ENCODE measurements around the gene MRPS2. TPM values are rescaled to one million over a fixed set of nuclear protein-coding genes. Genes with fewer than 3 reads are reported as not detected.
"Not testable (repeated sequence)": the region's sequence is repeated elsewhere in the genome, so short reads cannot be mapped to it uniquely, and the experiment has no call there.

MRPS2 gene
- total RNA-seq, 1 donor from 2014 or later: 66.4 TPM

DNA sequence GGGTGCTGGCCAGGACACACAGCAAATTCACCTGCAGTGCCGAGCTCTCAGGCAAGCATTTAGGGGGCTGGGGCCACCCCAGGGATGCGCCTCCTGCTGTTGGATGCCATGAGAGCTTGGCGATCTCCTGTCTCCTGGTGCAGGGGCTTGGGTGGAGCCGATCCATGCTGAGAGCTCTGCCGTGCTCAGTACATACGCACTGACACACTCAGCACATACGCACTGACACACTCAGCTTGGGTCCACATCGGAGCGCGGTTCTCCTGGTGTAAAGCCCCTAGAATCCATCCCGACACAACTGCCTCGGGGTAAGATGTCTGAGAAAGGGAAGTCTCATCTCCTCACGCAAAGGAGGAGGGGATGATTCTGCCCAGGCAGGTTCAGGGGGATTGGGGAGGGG, 35.1 kb downstream of the MRPS2 start:
- peaks cover 19% of the 10 kb centered on the region for H3K27me3 Mint-ChIP-seq
- intact Hi-C loops (cut with micrococcal nuclease); H3K9me3 Mint-ChIP-seq; H3K36me3 Mint-ChIP-seq (ENCODE audit: low read depth); H3K27ac Mint-ChIP-seq; H3K4me1 Mint-ChIP-seq; H3K4me3 Mint-ChIP-seq; DNase-seq: not testable (repeated sequence)

DNA sequence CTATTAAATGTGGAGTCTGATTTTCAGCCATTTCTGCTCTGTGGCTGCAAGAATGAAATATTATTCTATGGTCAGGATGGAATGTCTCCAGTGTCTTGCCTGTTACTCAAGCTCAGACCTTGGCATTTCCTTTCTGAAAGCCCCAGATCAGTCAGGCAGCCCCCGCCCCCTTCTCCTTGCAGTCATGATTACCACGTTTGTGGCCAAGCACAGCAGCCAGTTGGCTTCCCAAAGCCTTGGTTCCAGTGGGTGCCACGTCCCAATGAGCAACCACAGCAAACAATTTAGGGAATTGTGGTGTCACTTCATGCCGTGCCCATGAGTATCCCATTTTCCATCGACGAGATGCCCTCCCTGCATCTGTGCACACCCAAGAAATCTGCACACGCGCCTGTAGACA, 35.7 kb downstream of the MRPS2 start:
- Mint-ChIP-seq H3K27ac (no peak overlapping the region), H3K36me3 (ENCODE audit: low read depth) (no peaks in the 10 kb centered on the region), H3K27me3 (peaks cover 19% of the 10 kb centered on the region), H3K4me3 (no peak overlapping the region), H3K9me3 (no peaks in the 10 kb centered on the region), H3K4me1 (no peaks in the 10 kb centered on the region)
- DNase-seq: no peak
- intact Hi-C loops (cut with micrococcal nuclease): no loop called here

DNA sequence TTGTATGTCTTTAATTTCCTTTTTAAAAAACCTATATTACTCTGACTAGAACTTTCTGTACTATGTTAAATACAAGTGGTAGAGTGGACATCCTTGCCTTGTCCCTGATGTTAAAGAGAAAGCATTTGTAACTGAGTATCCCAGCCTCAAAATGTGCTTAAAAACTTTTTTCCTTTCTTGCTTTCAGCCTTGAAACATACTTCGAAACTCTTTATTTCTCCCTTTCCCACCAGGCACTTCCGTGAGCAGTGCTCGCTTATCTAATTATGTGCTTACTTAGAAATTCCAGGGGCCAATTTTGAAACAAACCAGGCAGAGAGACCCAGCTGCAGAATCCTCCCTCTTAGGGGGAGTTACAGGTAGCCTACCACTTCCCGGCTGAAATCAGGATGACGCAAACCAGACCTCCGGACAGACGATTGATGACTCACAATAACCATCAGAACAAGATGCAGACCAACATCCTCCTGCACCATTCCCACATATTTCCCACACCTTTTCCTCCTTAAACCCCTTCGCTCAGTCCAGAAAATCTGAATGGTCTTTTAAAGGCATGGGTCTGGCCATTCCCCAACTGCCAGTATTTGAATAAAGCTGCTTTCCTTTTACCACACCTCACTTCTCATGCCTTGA, 42.9 kb downstream of the MRPS2 start:
- H3K4me3 Mint-ChIP-seq; intact Hi-C loops (cut with micrococcal nuclease); DNase-seq; H3K9me3 Mint-ChIP-seq; H3K4me1 Mint-ChIP-seq; H3K36me3 Mint-ChIP-seq (ENCODE audit: low read depth); H3K27ac Mint-ChIP-seq: not testable (repeated sequence)
- H3K27me3 Mint-ChIP-seq: peaks cover 13% of the 10 kb centered on the region

DNA sequence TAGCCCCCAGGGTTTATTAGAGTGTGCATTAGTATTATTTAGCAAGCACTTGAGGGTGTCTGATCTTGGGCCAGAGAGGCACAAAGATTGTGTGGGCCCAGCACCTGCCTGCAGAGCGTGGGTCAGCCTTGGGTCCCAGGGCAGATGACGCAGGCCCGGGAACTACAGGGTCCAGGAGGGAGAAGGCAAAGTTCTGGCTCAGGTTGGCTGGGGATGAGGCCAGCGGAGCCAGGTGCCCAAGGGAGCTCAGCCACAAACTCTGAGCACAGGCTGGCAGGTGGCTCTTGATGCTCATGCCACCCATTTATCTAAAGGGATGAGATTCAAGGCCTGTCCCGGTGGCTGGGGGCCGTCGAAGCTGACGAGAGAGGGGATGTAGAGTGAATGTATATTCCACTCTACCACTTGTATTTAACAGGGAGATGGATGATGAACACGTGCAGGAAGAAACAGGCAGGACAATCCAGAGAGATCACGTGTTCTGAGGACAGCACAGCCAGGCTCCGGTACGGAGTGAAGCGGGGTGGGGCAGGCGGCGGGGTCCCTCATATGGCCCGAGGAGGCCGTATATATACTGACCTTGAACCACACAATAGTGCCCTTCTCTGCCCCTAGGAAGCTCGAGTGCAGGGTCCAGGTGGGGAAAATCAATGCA, 44.6 kb downstream of the MRPS2 start:
- no peaks in the 10 kb centered on the region for H3K9me3 Mint-ChIP-seq
- H3K27me3 Mint-ChIP-seq: peaks cover 10% of the 10 kb centered on the region
- intact Hi-C loops (cut with micrococcal nuclease): no loop called here
- H3K36me3 Mint-ChIP-seq (ENCODE audit: low read depth): no peaks in the 10 kb centered on the region
- H3K4me3 Mint-ChIP-seq: no peak overlapping the region
- no peak overlapping the region for H3K27ac Mint-ChIP-seq
- no peak for DNase-seq
- H3K4me1 Mint-ChIP-seq: no peaks in the 10 kb centered on the region

- not testable (repeated sequence) for DNase-seq
Observed at GRCh38 chr9:135545646-135546176, 45.2 kb downstream of the MRPS2 start, which contains the start of gene OBP2A. Gene OBP2A (plus strand): TSS chr9:135546126. CDS start chr9:135546181, 55 bp downstream.

DNA sequence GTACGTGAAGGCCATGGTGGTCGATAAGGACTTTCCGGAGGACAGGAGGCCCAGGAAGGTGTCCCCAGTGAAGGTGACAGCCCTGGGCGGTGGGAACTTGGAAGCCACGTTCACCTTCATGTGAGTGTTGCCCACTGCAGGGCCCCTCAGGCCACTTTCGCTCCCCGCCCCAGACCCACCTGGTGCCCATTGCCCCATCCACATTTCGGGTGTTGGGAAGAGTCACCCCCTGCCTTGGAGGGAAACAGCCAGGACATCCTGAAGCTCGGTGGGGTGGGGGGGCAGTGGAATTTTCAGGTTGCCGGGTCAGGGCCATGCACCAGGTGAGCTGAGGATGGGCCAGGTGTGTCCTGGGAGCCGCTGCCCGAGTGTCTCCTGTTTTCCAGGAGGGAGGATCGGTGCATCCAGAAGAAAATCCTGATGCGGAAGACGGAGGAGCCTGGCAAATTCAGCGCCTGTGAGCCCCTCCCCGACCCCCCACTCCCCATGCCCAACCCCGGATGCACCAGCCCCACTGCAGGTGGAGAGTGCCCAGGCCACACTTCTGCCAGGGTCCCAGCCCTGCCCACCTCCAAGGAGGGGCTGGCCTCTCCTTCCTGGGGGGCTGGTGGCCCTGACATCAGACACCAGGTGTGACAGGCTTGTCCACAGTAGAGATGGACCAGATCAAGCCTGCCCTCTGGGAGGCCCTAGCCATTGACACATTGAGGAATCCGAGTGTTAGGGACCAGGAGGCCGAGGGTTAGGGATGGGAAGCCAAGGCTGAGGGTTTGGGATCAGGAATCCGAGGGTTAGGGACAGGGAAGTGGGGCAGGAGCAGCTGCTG, 46.5 kb downstream of the MRPS2 start:
- DNase-seq; H3K27ac Mint-ChIP-seq; H3K36me3 Mint-ChIP-seq (ENCODE audit: low read depth); H3K4me3 Mint-ChIP-seq; intact Hi-C loops (cut with micrococcal nuclease); H3K4me1 Mint-ChIP-seq; H3K9me3 Mint-ChIP-seq: not testable (repeated sequence)
- peaks cover 10% of the 10 kb centered on the region for H3K27me3 Mint-ChIP-seq

More at GRCh38 chr9:135545646-135546176, 45.2 kb downstream of the MRPS2 start, which contains the start of gene OBP2A:
- intact Hi-C loops (cut with micrococcal nuclease); H3K4me1 Mint-ChIP-seq; H3K27ac Mint-ChIP-seq; H3K36me3 Mint-ChIP-seq (ENCODE audit: low read depth); H3K9me3 Mint-ChIP-seq; H3K4me3 Mint-ChIP-seq: not testable (repeated sequence)
- H3K27me3 Mint-ChIP-seq: peaks cover 10% of the 10 kb centered on the region

DNA sequence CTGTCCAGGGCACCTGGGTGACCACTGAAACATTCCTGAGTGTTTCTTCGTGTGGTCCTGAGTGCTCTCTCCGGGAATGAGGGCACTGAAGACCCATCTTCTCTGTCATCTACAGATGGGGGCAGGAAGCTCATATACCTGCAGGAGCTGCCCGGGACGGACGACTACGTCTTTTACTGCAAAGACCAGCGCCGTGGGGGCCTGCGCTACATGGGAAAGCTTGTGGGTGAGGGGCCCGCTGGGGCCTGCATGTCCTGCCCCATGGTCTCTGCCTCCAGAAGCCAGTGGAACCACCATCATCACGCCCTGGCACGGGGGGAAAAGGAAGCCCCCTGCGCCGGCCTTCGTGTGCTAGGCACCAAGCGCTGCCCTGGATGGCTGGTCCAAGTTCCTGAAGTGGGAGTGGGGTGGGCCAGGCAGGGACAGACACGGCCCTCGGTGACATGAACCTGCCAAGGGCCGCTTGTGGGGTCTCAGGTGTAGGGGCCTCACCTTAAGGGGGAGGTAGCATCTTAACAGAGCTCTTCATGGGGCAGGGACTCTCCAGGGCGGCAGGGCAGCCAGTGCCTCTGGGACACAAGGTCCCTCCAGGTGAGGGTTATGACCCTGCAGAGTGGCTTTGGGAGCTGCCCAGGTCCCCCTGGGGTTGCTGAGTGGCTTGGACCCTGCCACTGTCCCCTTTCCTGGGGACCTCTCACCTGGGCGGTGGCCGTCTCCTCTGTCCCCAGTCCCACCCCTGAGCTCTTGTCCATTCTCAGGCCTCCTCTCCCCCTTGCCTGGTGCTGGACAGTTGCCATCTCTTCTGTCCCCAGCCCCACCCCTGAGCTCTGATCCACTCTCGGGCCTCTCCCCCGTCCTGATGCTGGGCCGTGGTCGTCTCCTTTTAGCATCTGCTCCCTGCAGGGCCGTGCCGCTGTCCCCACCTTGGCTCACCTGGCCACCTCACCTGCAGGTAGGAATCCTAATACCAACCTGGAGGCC, 47.6 kb downstream of the MRPS2 start:
- Mint-ChIP-seq H3K27ac (no peak overlapping the region), H3K27me3 (peaks cover 4% of the 10 kb centered on the region), H3K9me3 (no peaks in the 10 kb centered on the region), H3K36me3 (ENCODE audit: low read depth) (no peaks in the 10 kb centered on the region), H3K4me1 (no peaks in the 10 kb centered on the region), H3K4me3 (no peak overlapping the region)
- intact Hi-C loops (cut with micrococcal nuclease): no loop called here
- DNase-seq: no peak

DNA sequence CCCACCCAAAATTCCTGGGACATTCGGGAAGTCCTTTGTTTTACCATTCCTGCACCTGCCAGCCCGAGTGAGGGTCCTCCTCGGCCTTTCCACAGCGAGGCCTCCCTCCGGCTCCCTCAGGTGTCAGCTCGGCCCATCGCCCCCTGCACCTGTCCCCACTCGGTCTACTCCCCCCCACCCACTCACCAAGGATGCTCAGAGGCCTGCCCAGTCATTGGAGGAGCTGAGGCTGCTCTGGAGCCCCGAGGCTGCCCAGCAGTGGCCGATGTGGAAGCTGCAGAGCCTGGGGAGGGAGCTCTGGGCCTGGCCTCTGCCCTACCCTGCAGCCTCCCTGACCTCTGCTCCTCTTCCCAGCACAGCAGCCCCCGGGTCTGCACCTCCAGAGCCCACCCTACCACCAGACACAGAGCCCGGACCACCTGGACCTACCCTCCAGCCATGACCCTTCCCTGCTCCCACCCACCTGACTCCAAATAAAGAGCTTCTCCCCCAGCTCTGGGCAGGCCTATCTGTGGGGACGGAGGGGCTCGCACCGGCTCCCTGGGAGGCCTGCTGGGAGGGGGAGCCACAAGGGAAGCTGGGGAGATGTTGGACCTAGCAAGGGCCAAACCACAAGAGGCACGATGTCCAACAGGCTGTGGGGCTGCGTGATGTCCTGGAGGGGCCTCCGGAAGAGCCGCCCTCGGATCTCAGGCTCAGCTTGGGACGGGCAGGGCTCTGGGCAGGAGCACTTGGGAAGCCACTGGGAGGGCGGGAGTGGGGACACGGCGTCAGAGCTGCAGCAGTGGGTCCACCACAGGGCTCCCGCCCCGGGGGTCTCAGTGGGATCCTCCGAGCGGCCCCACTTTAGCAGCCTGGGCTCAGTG, 49.2 kb downstream of the MRPS2 start:
- not testable (repeated sequence) for H3K9me3 Mint-ChIP-seq

DNA sequence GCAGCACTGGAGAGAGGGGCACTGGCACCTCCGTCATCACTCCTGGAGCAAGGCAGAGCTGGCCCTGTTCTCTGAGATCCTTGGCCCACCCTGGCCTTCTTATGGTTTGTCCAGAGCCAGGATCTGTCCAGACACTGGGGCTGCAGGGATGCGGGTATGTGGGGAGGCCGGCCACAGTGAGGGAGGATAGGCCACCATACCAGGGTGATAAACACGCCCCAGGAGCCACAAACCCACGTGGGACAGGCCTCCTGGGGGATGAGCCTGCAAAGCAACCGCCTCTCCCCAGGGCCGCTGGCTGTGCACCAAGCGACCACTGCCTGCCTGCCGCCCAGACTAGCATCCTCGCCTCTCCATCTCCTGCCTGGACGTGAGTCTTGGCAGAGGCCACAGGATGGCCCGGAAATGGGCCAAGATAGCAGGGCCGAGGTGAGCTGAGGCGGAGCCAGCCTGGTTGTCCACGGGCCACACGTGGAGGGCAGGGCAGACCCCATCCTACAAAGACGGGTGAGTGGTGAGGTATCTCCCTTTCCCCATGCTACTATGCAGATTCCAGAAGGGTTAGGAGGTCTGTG, 49.9 kb downstream of the MRPS2 start:
- H3K27ac Mint-ChIP-seq: no peak overlapping the region
- no peaks in the 10 kb centered on the region for H3K36me3 Mint-ChIP-seq (ENCODE audit: low read depth)
- H3K4me3 Mint-ChIP-seq: no peak overlapping the region
- no peaks in the 10 kb centered on the region for H3K27me3 Mint-ChIP-seq
- H3K4me1 Mint-ChIP-seq: no peaks in the 10 kb centered on the region
- intact Hi-C loops (cut with micrococcal nuclease): no loop called here
- H3K9me3 Mint-ChIP-seq: no peaks in the 10 kb centered on the region
- no peak for DNase-seq

More for the DNA sequence above, 49.2 kb downstream of the MRPS2 start:
- H3K4me1 Mint-ChIP-seq; H3K36me3 Mint-ChIP-seq (ENCODE audit: low read depth); H3K27ac Mint-ChIP-seq; DNase-seq; H3K4me3 Mint-ChIP-seq; H3K27me3 Mint-ChIP-seq; intact Hi-C loops (cut with micrococcal nuclease): not testable (repeated sequence)

GRCh38 chr9:135551031-135551430, 50.5 kb downstream of the MRPS2 start:
- DNase-seq: no peak
- no peaks in the 10 kb centered on the region for H3K4me1 Mint-ChIP-seq
- H3K27me3 Mint-ChIP-seq: no peaks in the 10 kb centered on the region
- no peaks in the 10 kb centered on the region for H3K9me3 Mint-ChIP-seq
- intact Hi-C loops (cut with micrococcal nuclease): no loop called here
- H3K36me3 Mint-ChIP-seq (ENCODE audit: low read depth): no peaks in the 10 kb centered on the region
- no peak overlapping the region for H3K4me3 Mint-ChIP-seq
- no peak overlapping the region for H3K27ac Mint-ChIP-seq

GRCh38 chr9:135551456-135551855, 51.0 kb downstream of the MRPS2 start:
- intact Hi-C loops (cut with micrococcal nuclease): no loop called here
- Mint-ChIP-seq H3K27ac (no peak overlapping the region), H3K4me1 (no peaks in the 10 kb centered on the region), H3K4me3 (no peak overlapping the region), H3K36me3 (ENCODE audit: low read depth) (no peaks in the 10 kb centered on the region), H3K9me3 (no peaks in the 10 kb centered on the region), H3K27me3 (no peaks in the 10 kb centered on the region)
- no peak for DNase-seq

GRCh38 chr9:135552021-135552697, 51.7 kb downstream of the MRPS2 start:
- Mint-ChIP-seq H3K4me1 (no peaks in the 10 kb centered on the region), H3K27me3 (no peaks in the 10 kb centered on the region), H3K36me3 (ENCODE audit: low read depth) (no peaks in the 10 kb centered on the region), H3K4me3 (no peak overlapping the region), H3K27ac (no peak overlapping the region), H3K9me3 (no peaks in the 10 kb centered on the region)
- no peak for DNase-seq
- intact Hi-C loops (cut with micrococcal nuclease): no loop called here

All from activated CD4-positive, alpha-beta T cell treated with anti-CD3 and anti-CD28 coated beads, Interleukin-2, amount 10 ng/mL, durations not matched to agents 24 days and 14 days (primary cell).